PC-3 (cell line): ENCODE data around the gene PTPRN2. TPM values are rescaled to one million over a fixed set of nuclear protein-coding genes. Genes with fewer than 3 reads are reported as not detected.

Source experiments
- ATAC-seq: fragments of 200-7000 bp; cut with Tn5 transposase; 2 replicates; pipeline ENCODE4 v1.9.1; 2020; ENCODE audit warnings: mild to moderate bottlenecking, moderate library complexity
- BruUV-seq: library from RNA; stranded (reverse); fragments of 400-500 nt; replicated peaks from 2 replicates; lab custom pipeline; 2021; lab: Mats Ljungman, UMichigan
- CTCF ChIA-PET: fragments of 300-600 bp; sonication (Branson Sonifier 250); formaldehyde crosslinking; loops from one replicate; lab custom pipeline; 2022; ENCODE audit warnings: antibody characterized with exemption; lab: Charles Lee
- POLR2A ChIA-PET: fragments of 300-600 bp; sonication (Branson Sonifier 250); formaldehyde crosslinking; loops from one replicate; lab custom pipeline; 2022; ENCODE audit warnings: antibody characterized with exemption; ENCODE audit not compliant: unreplicated experiment; lab: Charles Lee
- DNase-seq: peaks from one replicate; pipeline ENCODE4 v3.0.0-alpha.2; 2015
- H2AFZ ChIP-seq: fragments of 300-600 bp; sonication (generic); 2 replicates; pipeline ENCODE4 v1.6.0; 2016; ENCODE audit warnings: antibody characterized with exemption, low read length
- H3F3A ChIP-seq: fragments of 300-600 bp; sonication (generic); one replicate; pipeline ENCODE4 v1.6.0; 2017; ENCODE audit warnings: antibody characterized with exemption, low read length, control low read depth, mild to moderate bottlenecking; ENCODE audit not compliant: unreplicated experiment
- H3K27ac ChIP-seq: fragments of 300-600 bp; sonication (generic); 2 replicates; pipeline ENCODE4 v1.5.1; 2016; ENCODE audit warnings: mild to moderate bottlenecking, low read length
- H3K27me3 ChIP-seq: fragments of 300-600 bp; sonication (generic); 2 replicates; pipeline ENCODE4 v1.6.1; 2016; ENCODE audit warnings: low read length, mixed read lengths
- H3K36me3 ChIP-seq: fragments of 300-600 bp; sonication (generic); 2 replicates; pipeline ENCODE4 v1.6.1; 2016; ENCODE audit warnings: low read depth, mixed run types, low read length, mixed read lengths
- H3K4me1 ChIP-seq: fragments of 300-600 bp; sonication (generic); 2 replicates; pipeline ENCODE4 v1.5.1; 2016; ENCODE audit warnings: low read length; ENCODE audit not compliant: insufficient read depth
- H3K4me2 ChIP-seq: fragments of 300-600 bp; sonication (generic); 2 replicates; pipeline ENCODE4 v1.6.0; 2016; ENCODE audit warnings: low read length
- H3K4me3 ChIP-seq: fragments of 300-600 bp; sonication (generic); 2 replicates; pipeline ENCODE4 v1.5.1; 2016; ENCODE audit warnings: mild to moderate bottlenecking, low read length, mixed read lengths
- H3K79me2 ChIP-seq: fragments of 300-600 bp; sonication (generic); 2 replicates; pipeline ENCODE4 v1.6.1; 2017; ENCODE audit warnings: low read length, mixed read lengths
- H3K9ac ChIP-seq: fragments of 300-600 bp; sonication (generic); 2 replicates; pipeline ENCODE4 v1.6.0; 2016; ENCODE audit warnings: mild to moderate bottlenecking, low read length
- H3K9me2 ChIP-seq: fragments of 300-600 bp; sonication (generic); replicated peaks from 2 replicates; pipeline ENCODE4 v1.6.1; 2016; ENCODE audit warnings: mixed run types, low read length, mixed read lengths
- H3K9me3 ChIP-seq: fragments of 300-600 bp; sonication (generic); 2 replicates; pipeline ENCODE4 v1.6.1; 2016; ENCODE audit warnings: low read length, mixed read lengths
- H4K20me1 ChIP-seq: fragments of 300-600 bp; sonication (generic); 2 replicates; pipeline ENCODE4 v1.6.1; 2016; ENCODE audit warnings: low read length, mixed read lengths
- EZH2 ChIP-seq: fragments of 300-600 bp; sonication (generic); IDR thresholded peaks from one replicate; pipeline ENCODE4 v1.6.1; 2017; ENCODE audit warnings: antibody characterized with exemption, mild to moderate bottlenecking, low read length; ENCODE audit not compliant: unreplicated experiment
- EZH2phosphoT487 ChIP-seq: fragments of 300-600 bp; sonication (generic); IDR thresholded peaks from 2 replicates; pipeline ENCODE4 v1.6.1; 2018; ENCODE audit warnings: mild to moderate bottlenecking, antibody characterized with exemption, low read length, borderline replicate concordance
- intact Hi-C: fragments of 100-400 bp; cut with micrococcal nuclease; formaldehyde crosslinking; loops from 2 replicates; pipeline ENCODE4 v1.9.0; 2023
- total RNA-seq: library from RNA; depleted of rRNA; stranded (reverse); fragments of >200 nt; gene quantifications from 2 replicates; pipeline ENCODE4 v1.2.3, GENCODE V29; 2014
- TF ChIP-seq, protein P1 (sequence below): fragments of 300-600 bp; sonication (generic); conservative IDR thresholded peaks from 2 replicates; pipeline ENCODE4 v1.5.1; 2017; ENCODE audit warnings: antibody characterized with exemption, low read depth, mild to moderate bottlenecking, low read length

The PTPRN2 gene
- total RNA-seq, 1 experiment from 2014 or later = 3.2 TPM

DNA sequence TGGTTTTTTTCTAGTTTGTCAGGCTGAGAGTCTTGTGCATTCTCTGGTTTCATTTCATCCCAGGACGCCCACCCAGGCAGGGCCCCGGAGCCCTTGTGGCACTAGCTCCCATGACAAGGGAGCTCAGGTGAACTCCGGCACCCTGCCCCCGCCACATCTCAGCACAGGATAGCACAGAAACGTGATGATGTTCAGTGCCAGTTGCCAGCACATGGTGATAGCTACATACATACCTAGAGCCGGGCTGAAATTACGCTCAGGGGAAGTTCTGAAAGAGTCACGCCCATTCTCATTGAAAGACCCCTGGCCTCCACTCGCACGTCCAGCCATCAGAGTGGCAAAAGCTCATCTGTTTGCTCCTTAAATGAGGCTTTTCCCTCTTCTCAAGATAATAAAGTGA lies 273.7 kb downstream of the PTPRN2 start:
- H3K36me3 ChIP-seq = no peaks in the 10 kb centered on the region
- H3K9me3 ChIP-seq = no peaks in the 10 kb centered on the region
- H3K79me2 ChIP-seq = no peaks in the 10 kb centered on the region
- DNase-seq (no peak), ATAC-seq (no peak)
- H3K27me3 ChIP-seq = no peaks in the 10 kb centered on the region
- intact Hi-C loops = no loop called here
- TF ChIP-seq EZH2phosphoT487 = no peak
- TF ChIP-seq, protein P1, sequence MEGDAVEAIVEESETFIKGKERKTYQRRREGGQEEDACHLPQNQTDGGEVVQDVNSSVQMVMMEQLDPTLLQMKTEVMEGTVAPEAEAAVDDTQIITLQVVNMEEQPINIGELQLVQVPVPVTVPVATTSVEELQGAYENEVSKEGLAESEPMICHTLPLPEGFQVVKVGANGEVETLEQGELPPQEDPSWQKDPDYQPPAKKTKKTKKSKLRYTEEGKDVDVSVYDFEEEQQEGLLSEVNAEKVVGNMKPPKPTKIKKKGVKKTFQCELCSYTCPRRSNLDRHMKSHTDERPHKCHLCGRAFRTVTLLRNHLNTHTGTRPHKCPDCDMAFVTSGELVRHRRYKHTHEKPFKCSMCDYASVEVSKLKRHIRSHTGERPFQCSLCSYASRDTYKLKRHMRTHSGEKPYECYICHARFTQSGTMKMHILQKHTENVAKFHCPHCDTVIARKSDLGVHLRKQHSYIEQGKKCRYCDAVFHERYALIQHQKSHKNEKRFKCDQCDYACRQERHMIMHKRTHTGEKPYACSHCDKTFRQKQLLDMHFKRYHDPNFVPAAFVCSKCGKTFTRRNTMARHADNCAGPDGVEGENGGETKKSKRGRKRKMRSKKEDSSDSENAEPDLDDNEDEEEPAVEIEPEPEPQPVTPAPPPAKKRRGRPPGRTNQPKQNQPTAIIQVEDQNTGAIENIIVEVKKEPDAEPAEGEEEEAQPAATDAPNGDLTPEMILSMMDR = no peak
- H3K9ac ChIP-seq = no peak overlapping the region
- no peak overlapping the region for H3K4me2 ChIP-seq
- no peak overlapping the region for H2AFZ ChIP-seq
- H3K9me2 ChIP-seq = no peaks in the 10 kb centered on the region
- H3K4me1 ChIP-seq = no peaks in the 10 kb centered on the region
- H3K27ac ChIP-seq = no peak overlapping the region
- no TSS peak for BruUV-seq
- H4K20me1 ChIP-seq = no peaks in the 10 kb centered on the region
- ChIA-PET CTCF (no interaction called here), POLR2A (no interaction called here)
- H3F3A ChIP-seq = no peaks in the 10 kb centered on the region
- H3K4me3 ChIP-seq = no peak overlapping the region

DNA sequence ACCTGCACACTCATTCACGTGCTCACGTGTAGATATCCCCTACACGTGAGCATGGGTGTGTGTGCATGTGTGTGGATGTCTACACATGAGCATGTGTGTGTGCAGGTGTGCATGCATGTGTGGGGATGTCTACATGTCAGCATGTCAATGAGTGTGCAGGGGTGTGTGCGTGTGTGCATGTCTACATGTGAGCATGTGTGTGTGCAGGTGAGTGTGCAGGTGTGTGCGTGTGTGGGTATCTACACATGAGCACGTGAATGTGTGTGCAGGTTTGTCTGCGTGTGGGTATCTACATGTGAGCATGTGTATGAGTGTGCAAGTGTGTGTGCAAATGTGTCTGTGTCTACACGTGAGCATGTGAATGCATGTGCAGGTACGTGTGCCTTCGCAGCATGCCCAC lies 274.8 kb downstream of the PTPRN2 start:
- no peak for ATAC-seq
- TF ChIP-seq, protein P1 = no peak
- TF ChIP-seq EZH2 = no peak
- no peak for TF ChIP-seq EZH2phosphoT487
- no peaks in the 10 kb centered on the region for H3F3A ChIP-seq
- H3K4me1 ChIP-seq = no peaks in the 10 kb centered on the region
- no peak overlapping the region for H3K4me2 ChIP-seq
- intact Hi-C loops = no loop called here
- H3K36me3 ChIP-seq = no peaks in the 10 kb centered on the region
- H3K9me2 ChIP-seq = no peaks in the 10 kb centered on the region
- H3K9me3 ChIP-seq = no peaks in the 10 kb centered on the region
- H3K27me3 ChIP-seq = no peaks in the 10 kb centered on the region
- no peaks in the 10 kb centered on the region for H3K79me2 ChIP-seq
- POLR2A ChIA-PET = no interaction called here
- H4K20me1 ChIP-seq = no peaks in the 10 kb centered on the region
- CTCF ChIA-PET = no interaction called here
- H3K27ac ChIP-seq = no peak overlapping the region
- BruUV-seq = no TSS peak
- DNase-seq = no peak
- H3K4me3 ChIP-seq = no peak overlapping the region
- H2AFZ ChIP-seq = no peak overlapping the region
- no peak overlapping the region for H3K9ac ChIP-seq

DNA sequence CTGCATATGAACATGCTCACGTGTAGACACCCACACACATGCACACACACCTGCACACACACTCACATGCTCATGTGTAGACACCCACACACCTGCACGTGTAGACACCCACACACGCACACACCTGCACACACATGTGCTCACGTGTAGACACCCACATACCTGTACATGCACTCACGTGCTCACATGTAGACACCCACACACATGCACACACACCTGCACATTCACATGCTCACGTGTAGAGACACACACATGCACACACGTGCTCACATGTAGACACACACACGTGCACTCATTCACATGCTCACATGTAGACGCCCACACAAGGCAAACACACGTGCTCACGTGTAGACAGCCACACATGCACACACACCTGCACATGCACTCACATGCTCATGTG lies 275.8 kb downstream of the PTPRN2 start:
- Histone ChIP-seq H2AFZ (no peak overlapping the region), H4K20me1 (no peaks in the 10 kb centered on the region), H3K4me3 (no peak overlapping the region), H3K79me2 (no peaks in the 10 kb centered on the region), H3K36me3 (no peaks in the 10 kb centered on the region; the same call in 1 of the 2 replicates), H3K4me1 (no peaks in the 10 kb centered on the region), H3F3A (no peaks in the 10 kb centered on the region), H3K9ac (no peak overlapping the region), H3K27ac (no peak overlapping the region), H3K27me3 (no peaks in the 10 kb centered on the region), H3K9me3 (no peaks in the 10 kb centered on the region), H3K4me2 (no peak overlapping the region), H3K9me2 (no peaks in the 10 kb centered on the region)
- TF ChIP-seq EZH2 (no peak), EZH2phosphoT487 (no peak)
- TF ChIP-seq, protein P1 = no peak
- DNase-seq (no peak), ATAC-seq (no peak)
- ChIA-PET CTCF (no interaction called here), POLR2A (no interaction called here)
- BruUV-seq = no TSS peak
- intact Hi-C loops = no loop called here
